Ramos (cell line): ENCODE measurements around the gene CCNI.

ENCODE experiments used
- in situ Hi-C: fragments of 300-500 bp; cut with MboI; formaldehyde crosslinking; loops from one replicate; pipeline ENCODE4 v1.14.3; 2022; ENCODE audit warnings: low sequenced_read_pairs; ENCODE audit not compliant: unreplicated experiment

CCNI gene

DNA sequence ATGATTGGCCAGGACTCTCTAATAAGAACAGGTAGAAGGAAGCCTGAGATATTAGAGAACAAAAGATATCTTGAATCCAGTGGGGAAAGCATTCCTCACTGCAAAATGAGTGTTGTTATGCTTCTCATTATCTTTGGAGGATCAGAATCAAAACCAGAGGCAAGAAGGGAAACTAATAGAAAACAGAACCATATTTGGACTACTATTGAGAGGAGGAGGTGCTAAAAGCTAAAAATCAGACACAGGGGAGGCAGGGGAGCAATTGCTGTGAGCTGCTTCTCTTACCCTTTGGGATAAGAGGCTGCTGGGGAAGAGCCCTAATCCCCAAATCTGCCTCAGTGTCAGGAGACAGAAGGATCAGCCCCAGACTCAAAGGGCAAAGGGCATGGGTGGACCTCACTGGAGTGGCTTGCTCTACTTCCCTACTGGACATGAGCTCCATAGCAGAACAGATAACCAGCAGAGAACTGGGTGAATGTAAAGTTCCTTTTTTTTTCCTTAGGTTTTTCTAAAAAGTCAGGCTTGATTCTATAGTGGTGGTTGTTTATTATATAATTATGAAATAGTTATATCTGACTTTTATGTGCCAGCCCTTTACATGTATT is 66.2 kb downstream of the CCNI start:
- in situ Hi-C loops: no loop called here

DNA sequence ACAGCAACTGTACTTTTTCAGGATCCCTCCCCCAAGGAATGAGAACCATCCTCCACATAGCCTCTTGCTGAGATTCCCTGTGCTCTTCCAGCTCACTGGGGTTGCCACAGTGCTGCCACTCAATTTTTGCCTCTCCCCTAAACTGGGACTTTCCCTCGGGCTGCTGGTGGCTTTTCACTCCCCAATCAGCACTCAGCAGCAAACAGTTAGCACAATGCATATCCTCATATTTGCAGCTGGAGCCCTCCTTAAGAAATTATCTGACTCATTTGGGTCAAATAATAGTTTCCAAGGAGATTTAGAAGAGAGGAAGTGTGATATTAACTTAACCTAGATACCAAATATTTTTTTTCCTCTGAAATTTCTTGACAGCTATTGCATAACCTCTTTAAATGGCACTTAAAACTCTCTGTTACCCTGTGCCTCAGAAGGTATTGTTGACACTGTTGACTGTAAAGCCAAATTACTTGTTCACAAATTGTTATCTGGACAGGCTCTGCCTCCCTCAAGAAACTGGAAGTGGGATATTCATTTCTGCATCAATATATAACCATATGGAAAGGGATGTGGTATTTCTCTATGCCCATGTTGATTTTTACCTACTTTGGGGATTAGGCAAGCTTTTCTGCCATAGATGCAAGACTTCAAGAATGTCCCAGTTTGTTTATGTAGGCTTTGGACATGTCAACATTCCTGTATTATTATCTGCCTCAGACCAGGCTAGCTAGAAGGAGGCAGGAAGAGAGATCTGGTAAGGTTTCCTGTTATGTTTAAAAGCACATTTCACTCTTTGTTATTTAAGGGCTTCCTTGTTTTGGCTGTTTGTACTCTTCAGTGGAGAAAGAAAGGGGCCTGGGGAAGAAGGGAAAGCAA is 68.2 kb downstream of the CCNI start:
- in situ Hi-C loops: no loop called here

DNA sequence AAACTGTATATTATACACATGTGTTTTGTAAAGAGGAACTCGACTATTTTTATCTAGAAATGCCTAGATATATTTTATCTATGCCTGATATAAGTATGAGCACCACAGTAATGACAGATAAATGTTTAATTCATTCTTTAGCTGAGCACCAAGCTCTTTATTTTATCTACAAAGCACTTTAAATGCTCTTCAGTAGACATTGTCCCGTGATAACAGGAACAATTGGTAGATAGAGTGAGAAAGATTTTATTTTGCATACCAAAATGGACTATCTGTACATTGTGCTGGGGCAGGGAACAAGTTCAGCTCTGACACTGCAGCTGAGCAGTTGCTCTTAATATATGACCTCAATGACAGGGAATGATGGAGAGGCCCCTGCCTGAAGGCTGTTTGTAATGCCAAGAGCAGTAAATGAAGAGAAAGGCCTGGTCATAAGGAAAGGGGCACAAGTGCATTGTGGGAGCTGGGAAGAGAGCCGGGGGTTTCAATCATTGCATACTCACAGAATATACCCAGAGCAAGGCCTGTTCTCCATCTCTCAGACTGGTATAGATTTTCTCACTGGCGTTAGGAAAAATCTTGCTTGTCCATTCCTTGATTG is 68.9 kb downstream of the CCNI start:
- in situ Hi-C loops: no loop called here

DNA sequence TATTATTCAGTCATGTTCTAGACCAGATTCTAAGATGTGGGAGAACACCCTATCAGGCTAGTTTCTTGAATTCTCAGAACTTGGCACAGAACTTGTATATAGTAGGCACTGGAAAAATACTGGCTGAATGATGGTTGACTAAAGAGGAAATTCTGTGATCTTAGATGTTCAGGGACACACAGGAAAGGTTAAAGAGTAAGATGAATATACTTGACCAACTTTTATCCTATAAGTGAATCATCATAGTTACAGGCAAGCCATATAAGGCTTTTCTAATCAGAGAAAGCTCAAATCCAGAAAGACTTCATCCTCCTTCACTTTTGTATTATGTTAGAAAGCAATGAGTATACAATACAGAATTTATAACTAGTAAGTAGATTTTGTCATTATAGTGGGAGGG is 72.4 kb downstream of the CCNI start:
- in situ Hi-C loops: no loop called here

DNA sequence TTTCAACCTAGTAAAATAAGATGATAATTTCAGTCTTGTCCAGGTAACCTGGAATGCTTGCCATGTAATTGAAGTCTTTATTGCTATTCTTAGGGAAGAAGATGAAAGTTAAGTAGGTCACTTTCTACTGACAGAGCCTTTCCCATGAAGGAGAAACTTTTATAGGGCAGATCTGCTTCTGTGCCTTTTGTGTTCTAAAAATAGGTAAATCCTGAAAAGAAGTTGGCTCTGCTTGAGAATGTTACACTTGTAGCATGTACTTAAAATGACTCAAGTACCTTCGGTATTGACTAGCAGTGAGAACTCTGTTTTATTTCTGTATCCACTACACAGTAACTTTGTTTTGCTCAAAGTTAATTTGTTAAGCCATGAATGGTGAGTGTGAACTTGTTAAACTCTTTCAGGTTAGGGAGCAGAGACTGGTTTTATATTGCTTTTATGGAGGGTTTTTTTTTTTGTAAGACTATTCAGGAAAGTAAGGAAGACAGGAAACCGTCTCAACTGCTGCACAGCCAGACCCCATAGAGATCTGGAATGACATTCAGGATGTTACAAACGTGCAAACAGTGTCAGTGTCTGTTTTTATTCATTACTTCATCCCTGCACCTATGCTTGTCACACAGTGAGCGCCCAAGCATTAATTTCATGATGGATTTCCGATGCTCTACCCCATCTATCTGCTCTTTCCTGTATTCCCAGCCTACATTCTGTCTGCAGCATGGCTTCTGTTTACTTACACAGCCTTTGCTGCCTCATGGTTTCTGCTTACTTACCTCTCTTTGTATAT is 73.3 kb downstream of the CCNI start:
- in situ Hi-C loops: no loop called here

DNA sequence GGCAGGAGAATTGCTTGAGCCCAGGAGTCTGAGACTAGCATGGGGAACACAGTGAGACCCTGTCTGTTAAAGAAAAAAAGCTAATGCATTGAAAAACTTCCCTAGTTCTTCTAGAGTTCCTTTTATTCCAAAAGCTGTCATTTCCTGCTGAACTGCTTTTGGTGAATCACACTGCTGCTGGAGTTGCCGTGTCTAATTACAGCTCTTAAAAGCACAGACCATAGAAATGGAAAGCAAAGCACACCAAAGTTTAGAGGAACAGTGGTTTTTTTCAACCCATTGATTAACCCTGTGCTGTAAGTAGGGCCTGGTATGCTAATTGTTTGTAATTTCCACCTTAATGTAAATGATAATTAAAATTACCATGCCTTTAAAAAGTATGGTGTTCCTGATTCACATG is 73.9 kb downstream of the CCNI start:
- in situ Hi-C loops: no loop called here

DNA sequence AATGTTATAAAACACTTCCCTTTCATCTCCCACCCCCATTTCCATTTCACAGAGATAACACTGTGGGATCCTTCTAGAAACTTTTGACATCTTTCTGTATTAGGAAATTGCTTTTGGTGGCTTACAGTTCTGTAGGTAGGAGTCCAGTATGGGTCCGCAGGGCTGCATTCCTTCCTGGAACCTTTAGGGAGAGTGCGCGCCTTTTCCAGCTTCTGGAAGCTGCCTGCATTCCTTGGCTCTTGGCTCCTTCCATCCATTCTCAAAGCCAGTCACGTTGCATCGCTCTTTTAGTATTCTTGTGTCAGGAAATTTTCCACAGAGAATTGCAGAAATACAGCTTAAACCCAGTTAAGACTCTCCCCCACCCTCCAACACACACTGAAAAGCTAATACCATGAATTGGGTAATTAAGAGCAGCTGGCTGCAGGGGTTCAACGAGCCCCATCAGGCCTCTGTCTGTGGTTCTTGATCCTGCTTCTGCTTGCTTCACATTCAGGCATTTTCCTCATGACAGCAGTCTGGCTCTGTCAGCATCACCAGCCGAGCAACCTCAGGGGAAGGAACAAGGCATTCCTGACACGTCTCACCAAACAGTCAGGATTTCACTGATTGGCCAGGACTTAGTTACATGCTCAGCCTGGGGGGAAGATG is 77.4 kb downstream of the CCNI start:
- in situ Hi-C loops: no loop called here

DNA sequence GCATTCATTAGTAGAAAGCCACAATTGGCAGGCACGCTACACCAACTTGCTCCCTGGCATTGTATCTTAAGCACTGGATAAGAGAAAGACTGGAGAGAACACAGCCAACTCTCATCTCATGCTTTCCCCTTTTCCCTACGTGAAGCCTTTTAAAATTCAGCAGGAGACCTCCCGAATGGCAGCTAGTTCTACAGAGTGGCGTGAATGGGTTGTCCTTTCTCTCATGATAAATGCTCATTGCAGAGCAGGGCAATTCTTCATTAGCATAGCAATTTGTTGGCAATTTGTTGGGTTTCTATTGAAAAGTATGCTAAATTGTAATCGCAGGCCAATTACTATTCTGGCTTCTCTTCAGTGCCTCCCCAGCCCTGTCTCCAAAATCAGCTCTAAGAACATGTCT is 78.3 kb downstream of the CCNI start:
- in situ Hi-C loops: no loop called here
